ENCODE results near the gene MIEF2.

The MIEF2 gene

GRCh38 chr17:18263885-18264682 lies 3.6 kb downstream of the MIEF2 start:
- no peak for TF ChIP-seq CTCF (IDR thresholded peaks at IDR 0.05)

GRCh38 chr17:18267366-18267765 lies 6.9 kb downstream of the MIEF2 start:
- H3K36me3 ChIP-seq (ENCODE audit: control insufficient read depth, insufficient read depth, low read length), result no peaks in the 10 kb centered on the region
- no peak for TF ChIP-seq CTCF (IDR thresholded peaks at IDR 0.05)

More at GRCh38 chr17:18263885-18264682, 3.6 kb downstream of the MIEF2 start:
- Histone ChIP-seq H3K9me3 (ENCODE audit: control insufficient read depth, low read length) (no peaks in the 10 kb centered on the region), H3K4me2 (ENCODE audit: low read length) (no peak overlapping the region), H2AFZ (no peak overlapping the region), H3K79me2 (peaks cover 25% of the 10 kb centered on the region), H3K4me3 (ENCODE audit: low read depth, low read length) (no peak overlapping the region), H3K4me1 (peaks cover 14% of the 10 kb centered on the region), H3K9ac (no peak overlapping the region), H3K27me3 (ENCODE audit: control insufficient read depth, insufficient read depth, low read length) (no peaks in the 10 kb centered on the region), H3K27ac (no peak overlapping the region), H3K36me3 (ENCODE audit: control insufficient read depth, insufficient read depth, low read length) (no peaks in the 10 kb centered on the region)

GRCh38 chr17:18267927-18268711 lies 7.7 kb downstream of the MIEF2 start:
- no peak overlapping the region for H3K9ac ChIP-seq
- no peaks in the 10 kb centered on the region for H3K36me3 ChIP-seq (ENCODE audit: control insufficient read depth, insufficient read depth, low read length)
- H3K27me3 ChIP-seq (ENCODE audit: control insufficient read depth, insufficient read depth, low read length), result no peaks in the 10 kb centered on the region
- H2AFZ ChIP-seq, result no peak overlapping the region
- peaks cover 10% of the 10 kb centered on the region for H3K79me2 ChIP-seq
- H3K4me1 ChIP-seq, result no peaks in the 10 kb centered on the region
- no peak overlapping the region for H3K4me3 ChIP-seq (ENCODE audit: low read depth, low read length)
- H3K4me2 ChIP-seq (ENCODE audit: low read length), result no peak overlapping the region
- no peak for TF ChIP-seq CTCF (IDR thresholded peaks at IDR 0.05)
- no peaks in the 10 kb centered on the region for H3K9me3 ChIP-seq (ENCODE audit: control insufficient read depth, low read length)
- no peak overlapping the region for H3K27ac ChIP-seq

More at GRCh38 chr17:18267366-18267765, 6.9 kb downstream of the MIEF2 start:
- no peak overlapping the region for H2AFZ ChIP-seq
- no peaks in the 10 kb centered on the region for H3K9me3 ChIP-seq (ENCODE audit: control insufficient read depth, low read length)
- no peaks in the 10 kb centered on the region for H3K27me3 ChIP-seq (ENCODE audit: control insufficient read depth, insufficient read depth, low read length)
- H3K4me2 ChIP-seq (ENCODE audit: low read length), result no peak overlapping the region
- H3K4me1 ChIP-seq, result peaks cover 4% of the 10 kb centered on the region
- peaks cover 16% of the 10 kb centered on the region for H3K79me2 ChIP-seq
- H3K4me3 ChIP-seq (ENCODE audit: low read depth, low read length), result no peak overlapping the region
- H3K27ac ChIP-seq, result no peak overlapping the region
- H3K9ac ChIP-seq, result no peak overlapping the region

- Histone ChIP-seq H3K79me2 (no peaks in the 10 kb centered on the region), H3K9ac (no peak overlapping the region), H2AFZ (no peak overlapping the region), H3K4me2 (ENCODE audit: low read length) (no peak overlapping the region), H3K27ac (no peak overlapping the region), H3K36me3 (ENCODE audit: control insufficient read depth, insufficient read depth, low read length) (no peaks in the 10 kb centered on the region), H3K4me1 (no peaks in the 10 kb centered on the region), H3K4me3 (ENCODE audit: low read depth, low read length) (no peak overlapping the region), H3K27me3 (ENCODE audit: control insufficient read depth, insufficient read depth, low read length) (no peaks in the 10 kb centered on the region), H3K9me3 (ENCODE audit: control insufficient read depth, low read length) (no peaks in the 10 kb centered on the region)
- no peak for TF ChIP-seq CTCF (IDR thresholded peaks at IDR 0.05)
These were observed 9.8 kb downstream of the MIEF2 start for GRCh38 chr17:18270046-18270931.
